Upper lobe of left lung (tissue), 6 donors: Measurements from ENCODE around the gene SLC25A21. TPM values are rescaled to one million over a fixed set of nuclear protein-coding genes. Genes with fewer than 3 reads are reported as not detected.

Experiments
- ATAC-seq, 2 donors: fragments of 200-7000 bp; cut with Tn5 transposase; one replicate each; pipeline ENCODE4 v1.9.1; 2022; ENCODE audit warnings: mild to moderate bottlenecking in 2 of 2, moderate library complexity in 2 of 2; ENCODE audit not compliant: low FRiP score in 2 of 2
- DNase-seq, 2 donors: peaks; one replicate each; pipeline ENCODE4 v3.0.0-alpha.2; 2019 to 2020
- H3K27ac ChIP-seq, 4 donors: fragments of 200-600 bp; sonication (generic); one replicate each; pipeline ENCODE4 v1.5.1; 2016 to 2019
- H3K27me3 ChIP-seq, 4 donors: fragments of 200-600 bp; sonication (generic); one replicate each; pipeline ENCODE4 v1.5.1; 2017 to 2019
- H3K36me3 ChIP-seq, 4 donors: fragments of 200-600 bp; sonication (generic); one replicate each; pipeline ENCODE4 v1.5.1; 2016 to 2019
- H3K4me1 ChIP-seq, 4 donors: fragments of 200-600 bp; sonication (generic); one replicate each; pipeline ENCODE4 v1.5.1; 2018 to 2019
- H3K4me3 ChIP-seq, 4 donors: fragments of 200-600 bp; sonication (generic); one replicate each; pipeline ENCODE4 v1.5.1; 2017 to 2019; ENCODE audit warnings: mild to moderate bottlenecking in 2 of 4, moderate library complexity in 1 of 4
- H3K9me3 ChIP-seq, 4 donors: fragments of 200-600 bp; sonication (generic); one replicate each; pipeline ENCODE4 v1.5.1; 2018 to 2019
- EP300 ChIP-seq, 4 donors: sonication (generic); formaldehyde crosslinking; IDR thresholded peaks; one replicate each; pipeline ENCODE4 v1.5.1; 2017; ENCODE audit warnings: antibody characterized with exemption in 4 of 4, control low read depth in 2 of 4
- POLR2A ChIP-seq, 4 donors: fragments of 450-650 bp; IDR thresholded peaks; one replicate each; pipeline ENCODE4 v1.5.1; 2016 to 2017; ENCODE audit warnings: antibody characterized with exemption in 4 of 4, mild to moderate bottlenecking in 2 of 4
- POLR2AphosphoS5 ChIP-seq, 2 donors: sonication (generic); formaldehyde crosslinking; IDR thresholded peaks; one replicate each; pipeline ENCODE4 v1.5.1; 2017; ENCODE audit warnings: antibody characterized with exemption in 2 of 2
- WGBS, 2 donors: methylation state at CpG; one replicate each; pipeline ENCODE4 v1.1.5; 2017 to 2018; 5-methylcytosine and 5-hydroxymethylcytosine counted together
- total RNA-seq, 6 donors: library from RNA; depleted of rRNA in 4 of 6; stranded (reverse); fragments of >200 nt in 4 of 6; gene quantifications; one replicate each; pipeline versions ENCODE4 v1.1.0 to v1.2.1, GENCODE V29; 2016 to 2021
- TF ChIP-seq, protein P1 (sequence below), 6 experiments: fragments of 450-650 bp in 4 of 6; fragments of 200-600 bp in 2 of 6; sonication (generic) in 2 of 6; IDR thresholded peaks; one replicate each; pipeline ENCODE4 v1.5.1; 2016 to 2019; ENCODE audit warnings: antibody characterized with exemption in 6 of 6
- donor health status: DM: no; HTN: no; CAD: no; lungs with moderate emphysema.
- donor health status: DM: no; HTN: yes; CAD: no; lungs with severe emphysema.

Gene SLC25A21
- total RNA-seq, 6 donors from 2014 or later = 0.15 to 1.7 (median 0.30) TPM; not detected in 3

GRCh38 chr14:36755756-36756155, 416.6 kb downstream of the SLC25A21 start:
- no peaks in the 10 kb centered on the region for H3K4me1 ChIP-seq
- DNase-seq = no peak
- H3K36me3 ChIP-seq = no peaks in the 10 kb centered on the region
- TF ChIP-seq POLR2A (IDR thresholded peaks at IDR 0.05) = no peak
- no peak for TF ChIP-seq EP300 (IDR thresholded peaks at IDR 0.05)
- no peak for TF ChIP-seq POLR2AphosphoS5 (IDR thresholded peaks at IDR 0.05)
- TF ChIP-seq, protein P1, sequence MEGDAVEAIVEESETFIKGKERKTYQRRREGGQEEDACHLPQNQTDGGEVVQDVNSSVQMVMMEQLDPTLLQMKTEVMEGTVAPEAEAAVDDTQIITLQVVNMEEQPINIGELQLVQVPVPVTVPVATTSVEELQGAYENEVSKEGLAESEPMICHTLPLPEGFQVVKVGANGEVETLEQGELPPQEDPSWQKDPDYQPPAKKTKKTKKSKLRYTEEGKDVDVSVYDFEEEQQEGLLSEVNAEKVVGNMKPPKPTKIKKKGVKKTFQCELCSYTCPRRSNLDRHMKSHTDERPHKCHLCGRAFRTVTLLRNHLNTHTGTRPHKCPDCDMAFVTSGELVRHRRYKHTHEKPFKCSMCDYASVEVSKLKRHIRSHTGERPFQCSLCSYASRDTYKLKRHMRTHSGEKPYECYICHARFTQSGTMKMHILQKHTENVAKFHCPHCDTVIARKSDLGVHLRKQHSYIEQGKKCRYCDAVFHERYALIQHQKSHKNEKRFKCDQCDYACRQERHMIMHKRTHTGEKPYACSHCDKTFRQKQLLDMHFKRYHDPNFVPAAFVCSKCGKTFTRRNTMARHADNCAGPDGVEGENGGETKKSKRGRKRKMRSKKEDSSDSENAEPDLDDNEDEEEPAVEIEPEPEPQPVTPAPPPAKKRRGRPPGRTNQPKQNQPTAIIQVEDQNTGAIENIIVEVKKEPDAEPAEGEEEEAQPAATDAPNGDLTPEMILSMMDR (IDR thresholded peaks at IDR 0.05) = no peak
- H3K4me3 ChIP-seq = no peak overlapping the region
- no peak for ATAC-seq
- no peak overlapping the region for H3K27ac ChIP-seq
- peaks cover 0 to 5% (median 0%) of the 10 kb centered on the region in 4 donors for H3K9me3 ChIP-seq
- no peaks in the 10 kb centered on the region for H3K27me3 ChIP-seq

- no peaks in the 10 kb centered on the region for H3K27me3 ChIP-seq
- H3K4me1 ChIP-seq = no peaks in the 10 kb centered on the region
- no peak for ATAC-seq
- H3K36me3 ChIP-seq = no peaks in the 10 kb centered on the region
- 91 to 96% methylated on average over 3 of the region's 3 CpGs for WGBS, 2 donors
- peaks cover 0 to 5% (median 0%) of the 10 kb centered on the region in 4 donors for H3K9me3 ChIP-seq
- H3K27ac ChIP-seq = no peak overlapping the region
- DNase-seq = no peak
- no peak overlapping the region for H3K4me3 ChIP-seq
- TF ChIP-seq EP300 (IDR thresholded peaks at IDR 0.05) (no peak), POLR2AphosphoS5 (IDR thresholded peaks at IDR 0.05) (no peak), POLR2A (IDR thresholded peaks at IDR 0.05) (no peak)
- TF ChIP-seq, protein P1 (IDR thresholded peaks at IDR 0.05) = no peak
Observed at GRCh38 chr14:36751920-36752319, 420.5 kb downstream of the SLC25A21 start.

GRCh38 chr14:36751106-36751505, 421.3 kb downstream of the SLC25A21 start:
- no peak overlapping the region for H3K4me3 ChIP-seq
- TF ChIP-seq POLR2AphosphoS5 (IDR thresholded peaks at IDR 0.05) (no peak), POLR2A (IDR thresholded peaks at IDR 0.05) (no peak), EP300 (IDR thresholded peaks at IDR 0.05) (no peak)
- TF ChIP-seq, protein P1 (IDR thresholded peaks at IDR 0.05) = no peak
- H3K36me3 ChIP-seq = no peaks in the 10 kb centered on the region
- no peaks in the 10 kb centered on the region for H3K27me3 ChIP-seq
- DNase-seq (no peak), ATAC-seq (peak in 1 of 2 donors; percentile 68)
- no peak overlapping the region for H3K27ac ChIP-seq
- H3K9me3 ChIP-seq = peaks cover 0 to 5% (median 0%) of the 10 kb centered on the region in 4 donors
- no peaks in the 10 kb centered on the region for H3K4me1 ChIP-seq

DNA sequence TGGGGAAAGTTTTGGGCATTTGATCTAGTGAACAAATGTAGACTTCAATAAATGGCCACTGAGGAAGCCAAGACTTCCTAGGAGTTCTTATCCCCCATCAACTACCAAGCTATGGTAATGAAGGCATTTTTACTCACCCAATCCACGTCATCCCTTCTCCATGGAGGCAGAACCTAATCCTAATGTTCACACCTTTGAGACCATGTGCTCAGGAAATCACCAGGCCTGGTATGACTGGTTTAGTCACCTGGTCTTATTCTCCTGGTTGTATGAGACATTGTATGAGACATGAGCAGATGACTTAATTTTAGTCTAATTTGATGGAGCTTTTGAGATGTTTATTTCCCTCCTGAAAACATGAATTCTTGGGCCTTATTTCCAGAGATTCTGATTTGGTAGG, 422.2 kb downstream of the SLC25A21 start:
- TF ChIP-seq, protein P1 (IDR thresholded peaks at IDR 0.05) = no peak
- 74 to 93% methylated on average over 1 of the region's 1 CpG for WGBS, 2 donors
- no peak for ATAC-seq
- no peak overlapping the region for H3K4me3 ChIP-seq
- peaks cover 0 to 5% (median 0%) of the 10 kb centered on the region in 4 donors for H3K9me3 ChIP-seq
- no peaks in the 10 kb centered on the region for H3K4me1 ChIP-seq
- H3K27me3 ChIP-seq = no peaks in the 10 kb centered on the region
- no peaks in the 10 kb centered on the region for H3K36me3 ChIP-seq
- no peak overlapping the region for H3K27ac ChIP-seq
- no peak for DNase-seq

DNA sequence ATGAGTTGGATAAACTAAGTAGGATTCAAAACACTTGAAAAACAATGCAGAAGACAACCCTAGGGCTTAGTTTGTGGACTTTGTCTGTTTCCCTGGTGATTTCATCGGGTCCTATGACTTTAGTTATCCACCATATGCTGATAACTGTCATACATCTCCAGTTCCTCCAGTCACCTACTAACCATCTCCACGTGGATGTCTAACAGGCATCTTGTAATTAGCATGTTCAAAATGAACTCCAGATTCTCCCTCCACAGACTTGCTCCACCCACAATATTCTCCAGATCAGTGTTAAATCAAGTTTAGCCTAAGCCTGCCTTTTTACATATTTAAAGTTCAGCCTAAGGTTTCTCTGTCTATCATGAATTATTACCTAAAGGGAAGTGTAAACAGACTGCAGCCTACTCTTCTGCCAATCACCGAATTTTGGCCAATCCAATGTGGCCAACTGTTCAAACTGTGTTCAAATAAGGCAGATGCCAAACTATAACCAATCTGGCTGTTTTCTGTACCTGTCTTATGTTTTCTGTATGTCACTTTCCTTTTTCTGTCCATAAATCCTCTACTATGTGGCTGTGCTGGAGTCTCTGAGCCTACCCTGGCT, 423.7 kb downstream of the SLC25A21 start:
- TF ChIP-seq, protein P1 (IDR thresholded peaks at IDR 0.05) = no peak
- TF ChIP-seq POLR2AphosphoS5 (IDR thresholded peaks at IDR 0.05) (no peak), EP300 (IDR thresholded peaks at IDR 0.05) (no peak), POLR2A (IDR thresholded peaks at IDR 0.05) (no peak)
- H3K27me3 ChIP-seq = no peaks in the 10 kb centered on the region
- ATAC-seq = no peak
- 74 to 81% methylated on average over 3 of the region's 3 CpGs for WGBS, 2 donors
- H3K36me3 ChIP-seq = no peaks in the 10 kb centered on the region
- peaks cover 0 to 13% (median 2%) of the 10 kb centered on the region in 4 donors for H3K9me3 ChIP-seq
- H3K27ac ChIP-seq = no peak overlapping the region
- no peak for DNase-seq
- H3K4me1 ChIP-seq = no peaks in the 10 kb centered on the region
- no peak overlapping the region for H3K4me3 ChIP-seq
